Kidney (tissue), 14 donors: ENCODE results near the gene GPR4. TPM values are rescaled to one million over a fixed set of nuclear protein-coding genes. Genes with fewer than 3 reads are reported as not detected.
A peak's percentile ranks its signal among the peaks of the same experiment; 100 is the strongest.

Experiments
- DNase-seq, 5 donors: peaks; one replicate each; pipeline ENCODE4 v3.0.0-alpha.2; 2013 to 2020
- FAIRE-seq: peaks from 2 replicates; lab custom pipeline; 2012; peaks lifted over from hg19 to GRCh38; lab: Jason Lieb, UNC
- H3K27ac ChIP-seq, 2 donors: one replicate each; pipeline ENCODE4 v1.7.0; 2013; ENCODE audit warnings: low read depth in 2 of 2, low read length in 2 of 2, inconsistent platforms in 1 of 2
- H3K27me3 ChIP-seq: one replicate; pipeline ENCODE4 v1.7.1; 2013; ENCODE audit warnings: low read length, inconsistent platforms; ENCODE audit not compliant: control insufficient read depth, insufficient read depth
- H3K36me3 ChIP-seq, 3 donors: one replicate each; pipeline versions ENCODE4 v1.7.0 to v1.7.1; 2013; ENCODE audit warnings: low read length in 3 of 3, control low read depth in 1 of 3, inconsistent platforms in 1 of 3; ENCODE audit not compliant: insufficient read depth in 3 of 3, control insufficient read depth in 2 of 3
- H3K4me1 ChIP-seq, 3 donors: one replicate each; pipeline versions ENCODE4 v1.7.0 to v1.7.1; 2013; ENCODE audit warnings: low read length in 3 of 3, inconsistent platforms in 1 of 3, low read depth in 1 of 3; ENCODE audit not compliant: control insufficient read depth in 2 of 3, insufficient read depth in 2 of 3
- H3K4me3 ChIP-seq, 3 donors: one replicate each; pipeline versions ENCODE4 v1.7.0 to v1.8.1; 2013; ENCODE audit warnings: low read length in 3 of 3, control low read depth in 1 of 3, inconsistent platforms in 1 of 3
- H3K9ac ChIP-seq, 3 donors: one replicate each; pipeline versions ENCODE4 v1.7.0 to v1.7.1; 2013; ENCODE audit warnings: low read length in 3 of 3, control low read depth in 1 of 3, inconsistent platforms in 1 of 3
- H3K9me3 ChIP-seq, 3 donors: one replicate each; pipeline versions ENCODE4 v1.7.0 to v1.7.1; 2013; ENCODE audit warnings: low read length in 3 of 3, control low read depth in 1 of 3, inconsistent platforms in 1 of 3; ENCODE audit not compliant: control insufficient read depth in 2 of 3, insufficient read depth in 1 of 3
- intact Hi-C: fragments of 100-400 bp; cut with DNase I; formaldehyde crosslinking; loops from one replicate; pipeline ENCODE4 v1.11.1; 2022
- polyA plus RNA-seq: library from polyadenylated mRNA; stranded (reverse); fragments of 350-450 nt; fragmentation: Illumina TruSeq; extraction: RNeasy Lipid Tissue Mini Kit (QIAGEN cat#74804); gene quantifications from one replicate; pipeline ENCODE4 v1.2.3, GENCODE V29; 2014; ENCODE audit warnings: low read depth, low replicate concordance; ENCODE audit not compliant: insufficient read depth
- total RNA-seq: library from RNA; stranded (reverse); fragmentation: NEBNext Ultra II Directional; extraction: Animal tissue kit (Norgen Biotek cat#: 25700); gene quantifications from one replicate; pipeline ENCODE4 v1.2.1, GENCODE V29; 2021
- TF ChIP-seq, protein P1 (sequence below): IDR thresholded peaks from 3 replicates; pipeline ENCODE4 v1.5.1; 2012; ENCODE audit warnings: mild to moderate bottlenecking, moderate library complexity, borderline replicate concordance; ENCODE audit not compliant: insufficient read depth; ENCODE audit errors: extremely low read depth
- donor health status: control.
- donor health status: control.
- donor health status: control.
- donor health status: control.
- donor health status: control.
- donor health status: DM: yes; HTN: yes; CAD: no.
- donor health status: Normal renal cell carcinoma (clear cell type).

GPR4 gene
- total and polyA plus RNA-seq, 2 donors from 2014 or later: 6.8 to 9.7 TPM

DNA sequence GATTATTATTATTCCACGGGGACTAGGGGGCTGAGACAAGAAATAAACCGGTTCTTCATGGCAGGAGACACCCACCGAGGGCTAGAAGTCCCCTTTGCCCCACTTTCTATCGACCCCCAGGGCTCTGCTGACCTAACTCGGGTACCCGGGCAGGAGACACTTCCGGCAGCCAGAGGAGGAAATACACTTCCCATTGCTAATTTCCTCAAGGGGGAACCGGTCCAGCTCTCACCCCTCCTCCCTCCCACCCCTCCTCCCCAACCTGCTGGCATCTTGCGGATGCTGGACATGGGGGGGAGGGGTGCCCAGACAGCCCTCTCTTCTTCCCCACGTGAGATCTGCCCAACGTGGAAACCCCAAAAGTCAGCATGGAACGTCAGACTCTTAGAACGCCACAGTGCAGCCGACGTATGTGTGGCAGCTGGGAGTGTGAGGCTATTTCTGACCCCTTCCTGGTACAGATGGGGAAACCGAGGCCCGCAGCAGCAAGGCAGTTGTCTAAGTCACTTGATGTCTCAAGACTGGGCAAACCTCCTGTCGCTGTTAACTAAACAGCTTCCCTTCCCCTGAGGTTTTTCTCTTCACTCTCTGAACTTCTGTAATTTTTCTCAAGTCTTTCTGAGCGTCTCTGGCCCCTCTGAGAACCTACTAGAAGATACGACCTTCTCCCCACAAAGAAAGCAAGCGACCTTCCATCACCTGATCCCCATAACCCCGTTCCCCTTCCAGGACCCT lies 3.6 kb downstream of the GPR4 start:
- intact Hi-C loops: no loop called here
- no peak for DNase-seq
- H3K9ac ChIP-seq: peak overlapping the region in 1 of 3 donors; percentile 51
- peak overlapping the region in 1 of 3 donors; percentile 54 for H3K4me3 ChIP-seq
- no peaks in the 10 kb centered on the region for H3K9me3 ChIP-seq
- peaks cover 0 to 12% (median 10%) of the 10 kb centered on the region in 3 donors for H3K4me1 ChIP-seq
- peak overlapping the region; percentile 60 to 74 for H3K27ac ChIP-seq
- TF ChIP-seq, protein P1, sequence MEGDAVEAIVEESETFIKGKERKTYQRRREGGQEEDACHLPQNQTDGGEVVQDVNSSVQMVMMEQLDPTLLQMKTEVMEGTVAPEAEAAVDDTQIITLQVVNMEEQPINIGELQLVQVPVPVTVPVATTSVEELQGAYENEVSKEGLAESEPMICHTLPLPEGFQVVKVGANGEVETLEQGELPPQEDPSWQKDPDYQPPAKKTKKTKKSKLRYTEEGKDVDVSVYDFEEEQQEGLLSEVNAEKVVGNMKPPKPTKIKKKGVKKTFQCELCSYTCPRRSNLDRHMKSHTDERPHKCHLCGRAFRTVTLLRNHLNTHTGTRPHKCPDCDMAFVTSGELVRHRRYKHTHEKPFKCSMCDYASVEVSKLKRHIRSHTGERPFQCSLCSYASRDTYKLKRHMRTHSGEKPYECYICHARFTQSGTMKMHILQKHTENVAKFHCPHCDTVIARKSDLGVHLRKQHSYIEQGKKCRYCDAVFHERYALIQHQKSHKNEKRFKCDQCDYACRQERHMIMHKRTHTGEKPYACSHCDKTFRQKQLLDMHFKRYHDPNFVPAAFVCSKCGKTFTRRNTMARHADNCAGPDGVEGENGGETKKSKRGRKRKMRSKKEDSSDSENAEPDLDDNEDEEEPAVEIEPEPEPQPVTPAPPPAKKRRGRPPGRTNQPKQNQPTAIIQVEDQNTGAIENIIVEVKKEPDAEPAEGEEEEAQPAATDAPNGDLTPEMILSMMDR: no peak
- H3K27me3 ChIP-seq: peaks cover 38% of the 10 kb centered on the region
- no peaks in the 10 kb centered on the region for H3K36me3 ChIP-seq
- FAIRE-seq: no peak

DNA sequence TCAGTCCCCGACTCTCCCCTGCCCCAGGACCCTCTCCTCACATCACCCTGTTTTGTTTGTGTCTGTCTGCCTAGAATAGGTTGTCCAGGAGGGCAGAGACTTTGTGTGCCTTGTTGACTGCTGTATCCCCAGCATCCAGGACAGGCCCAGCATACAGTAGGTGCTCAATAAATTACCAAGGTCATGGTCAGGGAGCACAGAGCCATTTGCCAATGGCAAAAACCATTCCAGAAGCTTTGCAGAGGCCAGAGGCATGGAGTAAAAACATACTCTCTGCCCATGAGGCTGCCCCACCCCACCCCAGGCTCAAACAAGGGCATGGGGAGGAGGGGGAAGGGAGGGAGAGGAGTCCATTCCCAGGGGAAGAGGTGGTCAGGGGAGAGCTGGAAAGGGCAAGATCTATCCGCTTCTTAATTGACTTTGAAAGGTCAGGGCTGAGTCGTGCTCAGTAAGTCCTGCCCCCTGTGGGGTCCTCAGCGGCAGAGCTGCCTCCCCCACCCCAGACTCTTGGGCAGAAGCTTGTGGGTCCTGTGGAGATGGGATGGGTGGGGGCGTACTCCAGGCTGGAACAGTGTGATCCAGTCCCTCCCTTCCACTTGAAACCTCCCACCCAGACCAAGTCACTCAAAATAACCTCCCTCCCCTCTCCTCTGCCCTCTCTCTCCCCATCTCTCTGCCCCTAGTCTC lies 4.4 kb downstream of the GPR4 start:
- Histone ChIP-seq H3K27me3 (peaks cover 38% of the 10 kb centered on the region), H3K36me3 (no peaks in the 10 kb centered on the region), H3K4me1 (peaks cover 0 to 12% (median 10%) of the 10 kb centered on the region in 3 donors), H3K27ac (peak overlapping the region; percentile 60 to 74), H3K9ac (peak overlapping the region in 1 of 3 donors; percentile 51), H3K9me3 (no peaks in the 10 kb centered on the region), H3K4me3 (peak overlapping the region in 1 of 3 donors; percentile 54)
- TF ChIP-seq, protein P1: no peak
- intact Hi-C loops: no loop called here
- no peak for DNase-seq
- no peak for FAIRE-seq

DNA sequence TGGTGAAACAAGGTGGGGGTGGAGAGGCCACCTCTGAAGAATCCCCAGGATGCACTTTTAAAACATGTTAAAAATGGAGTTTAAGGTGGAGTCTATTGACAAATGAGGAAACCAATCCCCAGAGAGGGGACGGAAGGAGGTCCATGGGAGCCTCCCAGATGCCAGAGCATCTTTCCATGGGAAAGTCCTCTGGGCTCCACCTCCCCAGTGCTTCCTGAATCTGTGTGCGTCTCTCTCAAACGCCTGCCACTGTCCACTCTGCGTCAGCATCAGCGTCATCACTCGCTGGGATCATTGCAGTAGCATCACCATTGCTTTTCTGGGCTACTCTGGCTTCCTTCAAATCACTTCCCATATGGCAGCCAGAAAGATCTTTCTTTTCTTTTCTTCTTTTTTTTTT lies 6.2 kb downstream of the GPR4 start:
- no peak for FAIRE-seq
- intact Hi-C loops: no loop called here
- Histone ChIP-seq H3K9me3 (no peaks in the 10 kb centered on the region), H3K4me1 (peaks cover 0 to 12% (median 10%) of the 10 kb centered on the region in 3 donors), H3K9ac (no peak overlapping the region), H3K27me3 (peaks cover 30% of the 10 kb centered on the region), H3K27ac (no peak overlapping the region), H3K36me3 (no peaks in the 10 kb centered on the region), H3K4me3 (no peak overlapping the region)
- TF ChIP-seq, protein P1: no peak
- no peak for DNase-seq
